ENCODE measurements around the gene SYNPO.
A peak's percentile ranks its signal among the peaks of the same experiment; 100 is the strongest.

SYNPO gene

GRCh38 chr5:150624334-150625163, 15.9 kb upstream of the SYNPO start:
- no peak for DNase-seq (ENCODE audit: low read depth, low spot score)

GRCh38 chr5:150625164-150625535, 15.3 kb upstream of the SYNPO start:
- DNase-seq (ENCODE audit: low read depth, low spot score) = no peak

- DNase-seq (ENCODE audit: low read depth, low spot score) = no peak
Measured at GRCh38 chr5:150625831-150626746, 14.4 kb upstream of the SYNPO start.

DNA sequence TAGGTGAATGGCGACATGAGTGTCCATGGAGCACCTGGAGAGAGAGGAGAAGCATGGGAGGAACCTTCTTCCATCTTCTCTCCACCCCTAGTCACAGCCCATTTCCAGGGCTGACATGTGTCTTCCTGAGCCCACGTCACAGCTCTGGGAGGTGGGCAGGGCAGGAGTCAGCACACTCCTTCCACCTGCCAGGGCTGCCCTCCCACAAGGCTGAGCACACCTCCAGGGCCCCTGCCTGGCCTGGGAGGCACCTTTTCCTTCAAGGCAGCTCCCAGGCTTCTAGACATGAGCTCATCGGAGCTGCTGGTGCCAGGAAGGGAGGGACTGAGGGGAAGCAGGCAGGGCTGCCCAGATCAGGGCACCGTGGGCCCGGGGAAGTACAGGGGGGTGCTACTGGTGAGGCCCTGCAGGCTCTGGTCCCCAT, 13.6 kb upstream of the SYNPO start:
- DNase-seq (ENCODE audit: low read depth, low spot score) = no peak

DNA sequence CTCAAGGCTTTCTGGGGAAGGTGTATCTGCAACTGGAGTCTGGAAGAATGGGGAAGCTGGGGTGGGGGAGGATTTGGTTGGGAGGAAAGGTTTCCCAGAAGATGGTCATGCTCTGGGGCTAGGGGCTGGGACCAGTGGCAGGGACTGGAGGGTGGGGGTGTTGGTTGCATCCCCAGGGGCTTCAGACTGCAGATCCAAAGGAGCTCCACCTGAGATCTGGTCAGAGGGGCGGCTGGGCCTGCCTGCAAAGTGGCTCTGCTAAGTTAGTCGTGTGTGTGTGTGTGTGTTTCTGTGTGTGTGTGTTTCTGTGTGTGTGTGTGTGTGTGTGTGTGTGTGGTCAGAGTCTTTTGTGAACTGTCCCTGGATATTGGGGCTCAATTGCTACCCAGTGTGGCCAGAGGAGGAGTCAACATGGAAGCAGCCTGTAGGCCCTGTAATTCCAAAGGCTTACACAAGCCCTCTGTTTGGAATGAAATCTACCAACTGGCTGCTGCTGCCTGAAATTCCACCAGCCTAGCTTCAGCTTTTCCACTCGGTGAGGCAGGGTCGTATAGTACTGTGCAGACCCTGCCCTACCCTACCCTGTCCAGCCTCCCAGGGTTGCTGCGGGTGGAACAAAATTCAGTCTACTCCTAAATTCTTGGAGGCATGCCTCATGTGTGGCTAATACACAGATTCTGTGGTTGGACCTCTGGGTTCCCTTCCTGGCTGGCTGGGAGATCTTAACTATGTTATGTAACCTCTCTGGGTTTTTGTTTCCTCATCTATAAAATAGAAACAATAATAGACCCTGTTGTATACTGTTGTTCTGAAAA, 12.5 kb upstream of the SYNPO start:
- DNase-seq (ENCODE audit: low read depth, low spot score) = no peak

GRCh38 chr5:150628936-150629485, 11.4 kb upstream of the SYNPO start:
- DNase-seq (ENCODE audit: low read depth, low spot score) = no peak

GRCh38 chr5:150630016-150630415, 10.4 kb upstream of the SYNPO start:
- no peak for DNase-seq (ENCODE audit: low read depth, low spot score)

- DNase-seq (ENCODE audit: low read depth, low spot score) = no peak
Measured at GRCh38 chr5:150630461-150631325, 9.8 kb upstream of the SYNPO start.

DNA sequence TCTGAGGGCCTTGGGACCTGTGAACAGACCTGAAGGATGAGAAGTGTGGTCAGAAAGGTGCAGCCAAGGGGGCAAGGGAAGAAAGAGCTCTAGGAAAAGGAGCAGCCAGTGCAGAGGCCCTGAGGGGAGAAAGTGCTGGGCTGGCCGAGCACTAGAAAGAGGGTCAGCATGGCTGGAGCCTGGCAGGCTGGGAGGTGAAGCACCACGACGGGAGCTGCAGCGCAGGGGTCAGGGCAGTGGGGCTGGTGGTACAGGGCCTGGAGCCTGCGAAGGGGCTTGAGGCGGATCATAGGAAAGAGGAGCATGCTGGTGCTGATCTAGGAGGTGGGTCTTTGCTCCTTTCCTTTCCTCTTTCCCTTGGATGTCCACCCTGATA, 9.1 kb upstream of the SYNPO start:
- DNase-seq (ENCODE audit: low read depth, low spot score) = peak; percentile 50

DNA sequence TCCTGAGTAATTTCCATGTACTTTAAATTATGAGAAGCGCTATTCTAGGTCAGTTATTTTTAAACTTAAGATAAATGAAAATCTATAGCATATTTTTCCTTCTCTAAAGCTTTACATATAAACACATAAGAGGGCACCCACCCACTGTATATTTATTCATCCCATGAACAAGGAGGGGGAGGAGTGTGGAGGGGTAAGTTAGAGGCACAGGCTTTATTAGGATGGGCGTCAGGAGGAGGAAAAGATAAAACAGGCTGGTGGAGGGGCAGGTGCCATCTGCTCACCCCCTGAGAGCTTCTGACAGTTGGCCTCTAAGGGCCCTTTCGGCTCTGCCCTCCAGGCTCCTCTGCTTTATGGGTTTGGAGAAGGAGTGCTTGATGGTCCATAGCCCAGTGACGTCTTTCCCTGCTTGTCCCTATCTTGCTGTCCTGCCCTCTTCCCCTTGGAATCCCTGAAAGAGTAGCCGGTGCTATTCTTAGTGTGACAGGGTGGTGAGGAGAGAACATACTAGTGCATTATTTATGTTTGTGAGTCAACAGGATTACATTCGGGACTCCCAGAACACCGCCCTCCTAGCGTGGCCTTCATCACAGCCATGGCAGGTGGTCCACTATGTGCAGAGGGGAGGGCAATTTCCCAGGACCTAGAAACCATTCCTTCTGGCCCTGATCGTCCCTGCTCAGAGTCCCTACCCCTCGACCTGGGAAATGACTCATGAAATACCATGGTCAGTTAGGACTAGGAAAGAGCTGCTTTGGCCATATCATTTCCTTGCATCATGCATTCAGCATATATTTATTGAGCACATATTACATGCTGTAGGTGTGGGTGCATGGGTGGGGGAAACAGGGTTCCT, 7.9 kb upstream of the SYNPO start:
- DNase-seq (ENCODE audit: low read depth, low spot score) = no peak

GRCh38 chr5:150633429-150633828, 7.0 kb upstream of the SYNPO start:
- no peak for DNase-seq (ENCODE audit: low read depth, low spot score)

GRCh38 chr5:150636391-150637244, 3.8 kb upstream of the SYNPO start:
- DNase-seq (ENCODE audit: low read depth, low spot score) = no peak

DNA sequence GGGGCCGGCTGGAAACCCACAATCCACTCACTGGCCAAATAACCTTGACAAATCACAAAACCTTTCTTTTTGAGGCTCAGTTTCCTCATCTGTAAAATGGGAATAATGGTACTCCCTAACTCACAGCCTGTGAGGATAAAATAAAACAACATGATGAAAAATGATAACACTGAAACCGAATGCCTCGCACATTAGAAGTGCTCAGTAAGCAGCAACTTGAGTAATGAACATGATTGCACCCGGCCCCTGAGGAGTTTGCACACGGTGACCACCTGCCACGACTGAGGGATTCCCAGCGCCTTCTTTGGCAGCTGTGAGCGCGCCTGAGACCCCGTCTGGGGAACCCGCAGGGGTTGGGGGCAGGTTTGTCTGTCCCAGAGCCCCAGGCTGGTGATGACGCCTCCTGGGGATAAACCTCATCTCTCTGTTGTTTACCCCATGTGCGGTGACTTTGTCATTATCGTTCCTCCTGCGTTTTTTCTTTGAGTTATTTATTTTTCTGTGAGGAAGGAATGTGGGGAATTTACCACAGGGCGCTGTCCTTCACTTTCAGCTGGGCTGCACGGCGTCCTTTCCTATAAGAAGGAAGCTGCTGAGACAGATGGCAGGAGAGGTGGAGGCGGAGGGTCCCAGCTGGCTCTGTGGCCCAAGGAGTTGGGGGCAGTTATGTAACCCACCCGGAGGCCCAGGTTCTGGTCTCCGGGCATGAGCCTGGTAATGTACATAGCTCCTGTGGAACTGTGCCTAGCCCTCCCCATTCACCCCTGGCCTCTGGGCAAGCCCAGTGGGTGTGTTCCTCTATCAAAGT, 3.0 kb upstream of the SYNPO start:
- DNase-seq (ENCODE audit: low read depth, low spot score) = peak; percentile 93

DNA sequence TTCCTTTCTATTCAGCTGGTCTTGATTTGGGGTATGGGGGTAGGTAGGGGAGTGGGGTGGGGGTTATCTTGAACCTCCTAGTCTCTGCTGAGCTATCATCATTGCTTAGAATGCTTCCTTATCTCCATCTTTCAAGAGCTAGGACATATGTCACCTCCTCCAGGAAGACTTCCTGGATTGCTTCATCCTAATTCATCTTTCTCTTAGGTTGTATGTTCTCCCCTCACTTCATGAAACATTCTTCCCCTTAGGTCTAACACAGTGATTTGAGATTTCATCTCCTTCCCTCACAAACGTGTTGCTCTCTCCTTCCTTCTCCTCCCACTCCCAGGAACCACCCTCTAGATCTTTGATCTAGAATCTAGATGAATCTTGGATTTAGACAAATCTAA, 2.4 kb upstream of the SYNPO start:
- DNase-seq (ENCODE audit: low read depth, low spot score) = no peak

DNA sequence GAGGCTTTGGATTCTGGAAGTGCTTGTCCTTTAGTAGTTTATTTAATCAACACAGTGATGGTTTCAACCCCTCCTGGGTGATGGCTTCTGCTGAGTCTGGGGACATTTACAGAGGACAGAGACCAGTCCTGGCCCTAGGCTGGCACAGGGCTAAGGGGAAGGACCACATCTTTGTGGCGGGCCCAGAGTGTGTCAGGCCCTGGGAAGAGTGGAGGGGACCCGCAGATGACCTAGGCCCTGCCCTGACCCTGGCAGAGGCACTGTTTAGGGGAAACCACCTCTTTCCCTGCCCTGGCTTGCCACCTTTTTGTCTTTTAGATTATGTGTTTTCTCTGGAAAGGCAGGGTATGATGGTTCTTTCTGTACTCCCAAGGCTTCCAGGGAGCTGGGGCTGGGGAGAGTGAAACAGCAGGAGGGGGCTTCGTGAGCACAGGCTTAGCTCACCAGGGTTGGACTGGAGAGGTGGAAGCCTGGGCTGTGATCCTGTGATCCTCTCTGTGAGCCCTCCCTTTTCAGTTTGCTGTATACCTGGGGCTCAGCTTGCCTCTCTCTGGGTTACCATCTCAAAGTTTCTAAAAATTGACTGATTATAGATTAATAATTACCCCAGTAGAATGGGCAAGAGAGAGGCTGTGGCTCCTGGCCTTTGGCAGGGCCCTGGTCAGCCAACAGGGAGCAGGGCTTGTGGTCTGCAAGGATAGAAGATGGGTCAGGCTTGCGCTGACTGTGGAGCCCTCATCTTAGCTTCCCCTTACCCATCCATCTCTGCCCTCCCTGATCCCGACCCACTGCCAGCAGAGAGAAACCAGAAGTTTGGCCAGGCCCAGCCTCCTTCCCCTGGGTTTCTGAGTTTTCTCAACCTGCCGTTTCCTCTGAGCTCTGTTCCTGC, 1.7 kb upstream of the SYNPO start:
- DNase-seq (ENCODE audit: low read depth, low spot score) = no peak

- no peak for DNase-seq (ENCODE audit: low read depth, low spot score)
Measured at GRCh38 chr5:150639377-150639692, 1.1 kb upstream of the SYNPO start.

DNA sequence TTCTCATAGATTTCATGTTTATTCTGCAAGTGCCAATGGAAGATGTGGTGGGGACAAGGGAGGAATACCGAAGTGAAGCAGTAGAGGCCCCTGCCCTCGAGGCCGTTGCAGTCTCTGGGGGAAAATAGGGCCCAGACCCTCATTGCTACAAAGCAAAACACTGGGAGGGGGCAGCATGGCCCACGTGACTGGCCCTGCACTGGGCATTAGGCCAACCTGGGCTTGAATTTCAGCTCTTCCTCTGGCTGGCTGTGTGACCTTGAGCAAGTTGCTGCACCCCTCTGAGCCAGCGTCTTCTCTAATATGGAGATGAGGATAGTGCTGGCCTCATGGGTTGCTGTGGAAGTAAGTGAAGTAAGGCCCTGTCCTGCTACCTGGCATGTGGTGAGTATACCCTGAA, 709 bp upstream of the SYNPO start:
- no peak for DNase-seq (ENCODE audit: low read depth, low spot score)
